B cell (primary cell): ENCODE data around the gene TEDC1. TPM values are rescaled to one million over a fixed set of nuclear protein-coding genes. Genes with fewer than 3 reads are reported as not detected.

Experiments
- ATAC-seq: fragments of 200-7000 bp; cut with Tn5 transposase; one replicate; pipeline ENCODE4 v1.10.0; 2021; ENCODE audit warnings: low read depth, mild to moderate bottlenecking, moderate number of reproducible peaks, moderate library complexity
- CTCF ChIA-PET: fragments of 350-600 bp; sonication (Branson Sonifier 250); formaldehyde crosslinking; loops from one replicate; lab custom pipeline; 2021; ENCODE audit warnings: antibody characterized with exemption, inconsistent platforms; lab: Charles Lee
- POLR2A ChIA-PET: fragments of 350-600 bp; sonication (Branson Sonifier 250); formaldehyde crosslinking; loops from one replicate; lab custom pipeline; 2021; ENCODE audit warnings: antibody characterized with exemption; lab: Charles Lee
- DNase-seq: peaks from one replicate; pipeline ENCODE4 v3.0.0; 2013
- H2AFZ ChIP-seq: 2 replicates; pipeline ENCODE4 v1.6.1; 2012; ENCODE audit warnings: mild to moderate bottlenecking, low read depth, low read length; ENCODE audit not compliant: insufficient read depth, poor library complexity, severe bottlenecking
- H3K27ac ChIP-seq, 2 donors: 1 replicate in 1 of 2; 2 replicates in 1 of 2; pipeline ENCODE4 v1.5.1; 2012 to 2013; ENCODE audit warnings: low read length in 2 of 2, mild to moderate bottlenecking in 2 of 2, moderate library complexity in 1 of 2
- H3K27me3 ChIP-seq, 4 experiments: fragments of 200-600 bp in 1 of 4; sonication (generic) in 1 of 4; replicated peaks in 1 of 4; 1 replicate in 2 of 4; 2 replicates in 2 of 4; pipeline versions ENCODE4 v1.6.1 to v1.7.0; 2013 to 2016; ENCODE audit warnings: low read length in 3 of 4, mild to moderate bottlenecking in 2 of 4, mixed read lengths in 1 of 4, moderate library complexity in 1 of 4; ENCODE audit not compliant: insufficient read depth in 4 of 4, control insufficient read depth in 3 of 4; ENCODE audit errors: control extremely low read depth in 1 of 4
- H3K36me3 ChIP-seq, 2 experiments: replicated peaks in 1 of 2; 1 replicate in 1 of 2; 2 replicates in 1 of 2; pipeline versions ENCODE4 v1.6.1 to v1.7.1; 2013; ENCODE audit warnings: low read length in 1 of 2; ENCODE audit not compliant: insufficient read depth in 2 of 2, control insufficient read depth in 1 of 2; ENCODE audit errors: control extremely low read depth in 1 of 2, extremely low read depth in 1 of 2
- H3K4me1 ChIP-seq, 2 donors: fragments of 200-600 bp in 1 of 2; sonication (generic) in 1 of 2; 1 replicate in 1 of 2; 2 replicates in 1 of 2; pipeline versions ENCODE4 v1.5.1 to v1.6.1; 2013 to 2017; ENCODE audit warnings: low read length in 2 of 2; ENCODE audit not compliant: control insufficient read depth in 2 of 2, insufficient read depth in 2 of 2
- H3K4me2 ChIP-seq: replicated peaks from 2 replicates; pipeline ENCODE3; 2012; ENCODE audit warnings: mild to moderate bottlenecking, low read depth, low read length; ENCODE audit not compliant: poor library complexity, severe bottlenecking
- H3K4me3 ChIP-seq, 5 experiments: fragments of 200-600 bp in 1 of 5; sonication (generic) in 1 of 5; 1 replicate in 3 of 5; 2 replicates in 2 of 5; pipeline versions ENCODE4 v1.5.1 to v1.7.0; 2011 to 2016; ENCODE audit warnings: low read length in 4 of 5, mild to moderate bottlenecking in 4 of 5, low read depth in 2 of 5, control low read depth in 1 of 5, moderate library complexity in 1 of 5; ENCODE audit not compliant: insufficient read depth in 1 of 5; ENCODE audit errors: control extremely low read depth in 1 of 5, extremely low read depth in 1 of 5
- H3K79me2 ChIP-seq: fragments of 200-600 bp; sonication (generic); one replicate; pipeline ENCODE4 v1.6.0; 2016; ENCODE audit warnings: low read length; ENCODE audit not compliant: control insufficient read depth, insufficient read depth
- H3K9ac ChIP-seq: fragments of 200-600 bp; sonication (generic); 2 replicates; pipeline ENCODE4 v1.6.1; 2017; ENCODE audit warnings: mild to moderate bottlenecking, low read length, moderate library complexity
- H3K9me3 ChIP-seq, 3 donors: one replicate each; pipeline versions ENCODE4 v1.6.1 to v1.7.1; 2013; ENCODE audit warnings: low read length in 2 of 3; ENCODE audit not compliant: control insufficient read depth in 2 of 3, insufficient read depth in 1 of 3; ENCODE audit errors: control extremely low read depth in 1 of 3
- H4K20me1 ChIP-seq: 2 replicates; pipeline ENCODE4 v1.6.0; 2012; ENCODE audit warnings: mild to moderate bottlenecking, low read length; ENCODE audit not compliant: insufficient read depth, control insufficient read depth, poor library complexity, severe bottlenecking
- H3K27ac Mint-ChIP-seq: one replicate; pipeline ENCODE4 v1.8.0; 2021; ENCODE audit warnings: mixed read lengths
- H3K27me3 Mint-ChIP-seq: one replicate; pipeline ENCODE4 v1.8.0; 2021; ENCODE audit warnings: mixed read lengths
- H3K4me1 Mint-ChIP-seq: one replicate; pipeline ENCODE4 v1.8.0; 2021; ENCODE audit warnings: mixed read lengths
- H3K4me3 Mint-ChIP-seq: one replicate; pipeline ENCODE4 v1.8.0; 2021; ENCODE audit warnings: mixed read lengths
- H3K9me3 Mint-ChIP-seq: one replicate; pipeline ENCODE4 v1.8.0; 2022; ENCODE audit warnings: mixed read lengths; ENCODE audit not compliant: insufficient read depth
- CTCF ChIP-seq: fragments of 200-600 bp; IDR thresholded peaks from one replicate; pipeline ENCODE4 v1.8.0; 2022; ENCODE audit warnings: antibody characterized with exemption, mild to moderate bottlenecking
- EZH2 ChIP-seq: IDR thresholded peaks from 2 replicates; pipeline ENCODE4 v1.6.1; 2012; ENCODE audit warnings: borderline replicate concordance, low read depth, mild to moderate bottlenecking, moderate library complexity, low read length; ENCODE audit not compliant: insufficient read depth, poor library complexity, severe bottlenecking
- WGBS: methylation state at CpG from one replicate; pipeline ENCODE4 v1.1.5; 2013; ENCODE audit warnings: missing lambda C conversion rate; ENCODE audit not compliant: insufficient coverage; 5-methylcytosine and 5-hydroxymethylcytosine counted together
- intact Hi-C: fragments of 100-400 bp; cut with micrococcal nuclease; formaldehyde crosslinking; loops from one replicate; pipeline ENCODE4 v1.10.0; 2022
- polyA plus RNA-seq: library from polyadenylated mRNA; depleted of rRNA; stranded (reverse); fragments of >200 nt; gene quantifications from 2 replicates; pipeline ENCODE4 v1.2.3, GENCODE V29; 2012
- total RNA-seq, 2 donors: library from RNA; stranded (reverse); fragments of 120-200 nt in 1 of 2; gene quantifications; 1 replicate in 1 of 2; 2 replicates in 1 of 2; pipeline versions ENCODE4 v1.2.3 to v1.2.4, GENCODE V29; 2013 to 2022

The TEDC1 gene
- total and polyA plus RNA-seq, 2 donors (not counting 1 experiment from before 2014, with no cell fraction given): 19.7 to 22.2 TPM

DNA sequence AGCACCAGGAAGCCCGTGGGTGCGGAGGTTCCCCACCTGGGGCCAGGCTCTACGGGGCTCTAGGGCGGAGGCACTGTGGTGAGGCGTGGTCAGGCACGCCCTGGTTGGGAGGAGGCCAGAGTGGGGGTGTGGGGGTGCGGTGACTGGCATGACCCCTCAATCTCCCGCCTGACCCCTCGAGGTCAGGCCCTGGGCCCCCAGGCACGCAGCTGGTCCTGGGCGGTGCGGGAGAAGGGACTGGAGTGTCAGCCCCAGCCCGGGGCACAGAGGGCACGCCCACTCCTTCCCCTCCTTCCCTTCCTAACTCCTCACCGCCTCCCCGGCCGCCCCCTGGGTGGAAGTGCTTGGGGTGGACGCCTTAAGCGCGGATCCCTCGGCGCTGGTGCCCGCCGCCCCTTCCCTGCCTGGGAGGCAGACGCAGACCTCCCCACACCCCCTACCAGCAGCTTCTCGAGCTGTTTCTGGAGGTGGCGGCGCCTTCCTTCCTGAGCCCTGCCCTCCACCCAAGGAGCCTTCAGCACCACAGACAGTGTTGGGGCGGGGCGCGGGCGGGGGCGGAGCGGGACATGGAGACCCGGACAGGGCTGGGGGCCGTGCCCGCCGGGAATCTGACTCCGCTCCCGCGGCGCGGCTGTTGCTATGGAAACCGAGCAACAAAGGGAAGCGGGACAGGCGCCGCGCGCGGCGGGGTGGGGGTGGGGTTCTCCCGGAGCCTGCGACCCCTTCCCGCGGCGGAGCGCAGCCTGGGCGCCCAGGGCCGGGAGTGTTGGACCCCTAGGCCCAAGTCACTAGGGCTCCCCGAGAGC, 17.2 kb upstream of the TEDC1 start:
- peak overlapping the region; percentile 80 for H3K4me3 Mint-ChIP-seq
- intact Hi-C loops: loop anchor here (2.0 kb wide), 1 partner anchor 17 kb away; the partner anchor contains the start of gene TEDC1
- Histone ChIP-seq H3K4me3 (peak overlapping the region in 4 of 5 experiments; percentile 32 to 64 (median 55)), H3K9ac (peak overlapping the region; percentile 65), H3K36me3 (peaks cover 0 to under 1% of the 10 kb centered on the region in 2 experiments), H2AFZ (peak overlapping the region; percentile 62), H3K4me1 (peaks cover 40 to 50% of the 10 kb centered on the region in 2 donors), H4K20me1 (peaks cover 15% of the 10 kb centered on the region), H3K27ac (peak overlapping the region in 1 of 2 donors; percentile 57), H3K9me3 (peaks cover 0 to 39% (median 0%) of the 10 kb centered on the region in 3 donors), H3K27me3 (peaks cover 0 to 46% (median 11%) of the 10 kb centered on the region in 4 experiments), H3K4me2 (peak overlapping the region; percentile 95), H3K79me2 (no peaks in the 10 kb centered on the region)
- no peaks in the 10 kb centered on the region for H3K27me3 Mint-ChIP-seq
- peak overlapping the region; percentile 68 for H3K27ac Mint-ChIP-seq
- TF ChIP-seq EZH2 (no peak), CTCF (no peak)
- DNase-seq (peak; percentile 75), ATAC-seq (peak; percentile 50)
- ChIA-PET CTCF (interaction anchor here (0.8 to 1.3 kb wide), 3 partner anchors 16 to 54 kb away, joined by 3 to 6 read pairs (median 4); no protein-coding TSS in a partner anchor), POLR2A (interaction anchor here (0.7 to 1.3 kb wide), 3 partner anchors 16 to 551 kb away, joined by 3 to 5 read pairs (median 3); no protein-coding TSS in a partner anchor)
- WGBS: under 1% methylated on average over 47 of the region's 60 CpGs
- no peaks in the 10 kb centered on the region for H3K9me3 Mint-ChIP-seq
- H3K4me1 Mint-ChIP-seq: peaks cover 35% of the 10 kb centered on the region
